Measurements from ENCODE around the gene RPL32. TPM values are rescaled to one million over a fixed set of nuclear protein-coding genes. Genes with fewer than 3 reads are reported as not detected.

The RPL32 gene
- total RNA-seq, 1 experiment from 2014 or later: 2,021 TPM

GRCh38 chr3:12796171-12797123 lies 44.9 kb downstream of the RPL32 start, which contains the start of gene CAND2:
TSS of gene CAND2 (plus strand) at chr3:12796680. CDS start at chr3:12796721, 41 bp downstream.
- TF ChIP-seq CTCF (conservative IDR thresholded peaks at IDR 0.05): no peak
- H3K18ac ChIP-seq (ENCODE audit: insufficient read length, low read depth, low read length): no peak within 1 kb of the TSS
- H3K4me1 ChIP-seq (ENCODE audit: insufficient read depth, low read length): 0 out of 2 replicates have a peak, but pooled peaks cover 2% of the 10 kb centered on the region
- Mint-ChIP-seq H3K36me3 (ENCODE audit: insufficient read depth in 1 of 3, low read depth in 3 of 3) (peaks cover 0 to 5% (median 0%) of the 10 kb centered on the region in 3 experiments; a peak in 3 of 7 replicates), H3K4me1 (peaks cover 7 to 21% of the 10 kb centered on the region in 2 experiments; a peak in 3 of 4 replicates), H3K9me3 (peaks cover 0 to 4% of the 10 kb centered on the region in 2 experiments; a peak in 2 of 5 replicates), H3K27ac (peak within 1 kb of the TSS in 2 of 3 experiments; percentile 57 to 72; a peak in 2 of 7 replicates), H3K4me3 (peak within 1 kb of the TSS; percentile 88 to 93), H3K27me3 (ENCODE audit: low read depth) (peaks cover 10% of the 10 kb centered on the region)
- no peak within 1 kb of the TSS for H2BK5ac ChIP-seq (ENCODE audit: insufficient read length, low read length)
- no peak within 1 kb of the TSS for H2AFZ ChIP-seq (ENCODE audit: low read length)
- no peak within 1 kb of the TSS for H3T11ph ChIP-seq (ENCODE audit: low read length)
- peak within 1 kb of the TSS; percentile 71; the same call in 1 of the 2 replicates for H3K14ac ChIP-seq (ENCODE audit: insufficient read depth, low read length)
- no peak within 1 kb of the TSS for H2BK120ac ChIP-seq (ENCODE audit: low read depth, low read length, poor library complexity, severe bottlenecking)
- H4K91ac ChIP-seq (ENCODE audit: insufficient read length, low read depth, low read length): no peak within 1 kb of the TSS
- H3K9me3 ChIP-seq (ENCODE audit: control insufficient read depth, low read depth, low read length): no peaks in the 10 kb centered on the region
- no peaks in the 10 kb centered on the region for H3K27me3 ChIP-seq (ENCODE audit: insufficient read depth, low read length)
- no peak within 1 kb of the TSS for H3K23ac ChIP-seq (ENCODE audit: insufficient read length, low read depth, low read length)
- H3K23me2 ChIP-seq (ENCODE audit: insufficient read length, low read depth, low read length, poor library complexity, severe bottlenecking): no peaks in the 10 kb centered on the region
- H4K5ac ChIP-seq (ENCODE audit: insufficient read length, low read depth, low read length): no peak within 1 kb of the TSS
- no peak within 1 kb of the TSS for H2BK12ac ChIP-seq (ENCODE audit: insufficient read length, low read depth, low read length)
- H4K20me1 ChIP-seq (ENCODE audit: control insufficient read depth, insufficient read depth, insufficient read length): no peaks in the 10 kb centered on the region
- H2BK15ac ChIP-seq (ENCODE audit: low read depth, low read length): no peak within 1 kb of the TSS
- peak; percentile 56 for DNase-seq
- no peak within 1 kb of the TSS for H3K56ac ChIP-seq (ENCODE audit: insufficient read length, low read depth, low read length)
- no peak within 1 kb of the TSS for H3K9ac ChIP-seq (ENCODE audit: extremely low read depth, insufficient read length, low read length)
- no peaks in the 10 kb centered on the region for H3K79me1 ChIP-seq (ENCODE audit: insufficient read depth, low read depth, low read length, poor library complexity, severe bottlenecking)
- H3K4me2 ChIP-seq (ENCODE audit: insufficient read depth, insufficient read length, low read length): peak within 1 kb of the TSS; percentile 57
- no peak within 1 kb of the TSS for H4K8ac ChIP-seq (replicated peaks; ENCODE audit: insufficient read length, low read depth, low read length)
- no peak within 1 kb of the TSS for H2BK20ac ChIP-seq (ENCODE audit: low read depth, low read length, poor library complexity, severe bottlenecking)
- no peak within 1 kb of the TSS for H3K4ac ChIP-seq (ENCODE audit: low read depth, low read length)
- WGBS (ENCODE audit: extremely low coverage, insufficient read length, low lambda C conversion rate): no CpG with 5 or more reads among the region's 61 CpGs
- H3K79me2 ChIP-seq (ENCODE audit: insufficient read depth, low read length): no peaks in the 10 kb centered on the region
- no peak within 1 kb of the TSS for H3K27ac ChIP-seq (ENCODE audit: insufficient read length, low read depth, low read length)
- H2AK5ac ChIP-seq (ENCODE audit: insufficient read length, low read length): no peak within 1 kb of the TSS
